ENCODE results near the gene ABCC9.
"Not testable (repeated sequence)": the region's sequence is repeated elsewhere in the genome, so short reads cannot be mapped to it uniquely, and the experiment has no call there.

ABCC9 gene

GRCh38 chr12:21814814-21815213 is 126.4 kb downstream of the ABCC9 start:
- no peak for DNase-seq (ENCODE audit: low spot score)

- no peak for DNase-seq (ENCODE audit: low spot score)
Observed at GRCh38 chr12:21814327-21814726, 126.9 kb downstream of the ABCC9 start.

GRCh38 chr12:21813751-21814150 is 127.5 kb downstream of the ABCC9 start:
- DNase-seq (ENCODE audit: low spot score) = no peak

- no peak for DNase-seq (ENCODE audit: low spot score)
Observed at GRCh38 chr12:21813125-21813524, 128.1 kb downstream of the ABCC9 start.

- DNase-seq (ENCODE audit: low spot score) = not testable (repeated sequence)
Observed at GRCh38 chr12:21812340-21812739, 128.9 kb downstream of the ABCC9 start.

- no peak for DNase-seq (ENCODE audit: low spot score)
Observed at GRCh38 chr12:21809100-21809499, 132.1 kb downstream of the ABCC9 start.

- DNase-seq (ENCODE audit: low spot score) = no peak
Observed at GRCh38 chr12:21806255-21806654, 135.0 kb downstream of the ABCC9 start.

- DNase-seq (ENCODE audit: low spot score) = no peak
Observed at GRCh38 chr12:21801522-21802288, 139.5 kb downstream of the ABCC9 start.

GRCh38 chr12:21800011-21800410 is 141.2 kb downstream of the ABCC9 start:
- DNase-seq (ENCODE audit: low spot score) = no peak

- DNase-seq (ENCODE audit: low spot score) = no peak
Observed at GRCh38 chr12:21797539-21797938, 143.7 kb downstream of the ABCC9 start.

- no peak for DNase-seq (ENCODE audit: low spot score)
Observed at GRCh38 chr12:21795648-21796328, 145.4 kb downstream of the ABCC9 start.

GRCh38 chr12:21794807-21795595 is 146.2 kb downstream of the ABCC9 start:
- DNase-seq (ENCODE audit: low spot score) = not testable (repeated sequence)

GRCh38 chr12:21789687-21790086 is 151.5 kb downstream of the ABCC9 start:
- not testable (repeated sequence) for DNase-seq (ENCODE audit: low spot score)

- no peak for DNase-seq (ENCODE audit: low spot score)
Observed at GRCh38 chr12:21788089-21788983, 152.9 kb downstream of the ABCC9 start.

GRCh38 chr12:21786041-21786531 is 155.1 kb downstream of the ABCC9 start:
- no peak for DNase-seq (ENCODE audit: low spot score)

- not testable (repeated sequence) for DNase-seq (ENCODE audit: low spot score)
Observed at GRCh38 chr12:21782723-21783122, 158.5 kb downstream of the ABCC9 start.

- DNase-seq (ENCODE audit: low spot score) = no peak
Observed at GRCh38 chr12:21780786-21781185, 160.4 kb downstream of the ABCC9 start.

GRCh38 chr12:21776175-21776574 is 165.1 kb downstream of the ABCC9 start:
- DNase-seq (ENCODE audit: low spot score) = no peak

GRCh38 chr12:21775133-21775820 is 165.9 kb downstream of the ABCC9 start:
- DNase-seq (ENCODE audit: low spot score) = no peak

- no peak for DNase-seq (ENCODE audit: low spot score)
Observed at GRCh38 chr12:21774358-21775132, 166.7 kb downstream of the ABCC9 start, which contains the start of gene KCNJ8. Gene KCNJ8, minus strand, starts transcription at chr12:21774706. Its CDS starts 1,090 bp downstream, at chr12:21773616.
